PFSK-1 (cell line): ENCODE results near the gene DPPA3.

Experiments used
- POLR2AphosphoS5 ChIP-seq: IDR thresholded peaks from 2 replicates; pipeline ENCODE4 v1.6.1; 2012; ENCODE audit warnings: low read depth, mild to moderate bottlenecking, control low read depth, low read length, moderate library complexity
- REST ChIP-seq, 2 experiments: IDR thresholded peaks; 2 replicates each; pipeline versions ENCODE4 v1.6.1 to v1.8.0; 2011 to 2012; ENCODE audit warnings: low read depth in 2 of 2, low read length in 2 of 2, control low read depth in 1 of 2, inconsistent platforms in 1 of 2, mild to moderate bottlenecking in 1 of 2, moderate library complexity in 1 of 2; ENCODE audit not compliant: insufficient read depth in 1 of 2
- SIN3A ChIP-seq: IDR thresholded peaks from 2 replicates; pipeline ENCODE4 v1.6.1; 2012; ENCODE audit warnings: mild to moderate bottlenecking, low read length, moderate library complexity, borderline replicate concordance; ENCODE audit not compliant: insufficient read depth
- TAF1 ChIP-seq: IDR thresholded peaks from 2 replicates; pipeline ENCODE4 v1.6.1; 2012; ENCODE audit warnings: low read length, control low read depth, borderline replicate concordance; ENCODE audit not compliant: insufficient read depth

GRCh38 chr12:7709969-7710675, 1.1 kb upstream of the DPPA3 start:
- TF ChIP-seq TAF1 (no peak), SIN3A (no peak), REST (IDR thresholded peaks at IDR 0.05; ENCODE audit: insufficient read depth in 1 of 2, low read depth in 2 of 2, low read length in 2 of 2) (no peak), POLR2AphosphoS5 (no peak)
